Psoas muscle (tissue), 8 donors: ENCODE results near the gene CCDC63. TPM values are rescaled to one million over a fixed set of nuclear protein-coding genes. Genes with fewer than 3 reads are reported as not detected.

Experiments
- ATAC-seq, 4 donors: fragments of 200-7000 bp; cut with Tn5 transposase; one replicate each; pipeline ENCODE4 v1.9.1; 2020; ENCODE audit warnings: moderate library complexity in 3 of 4, mild to moderate bottlenecking in 2 of 4
- DNase-seq, 2 donors: peaks; one replicate each; pipeline ENCODE4 v3.0.0-alpha.2; 2020
- H3K27ac ChIP-seq: fragments of 200-600 bp; one replicate; pipeline ENCODE4 v1.8.0; 2022
- H3K27me3 ChIP-seq, 3 donors: fragments of 200-600 bp in 1 of 3; one replicate each; pipeline versions ENCODE4 v1.6.1 to v1.8.0; 2013 to 2022; ENCODE audit warnings: low read length in 2 of 3, mild to moderate bottlenecking in 2 of 3, moderate library complexity in 1 of 3; ENCODE audit not compliant: insufficient read depth in 3 of 3
- H3K36me3 ChIP-seq, 2 donors: fragments of 200-600 bp in 1 of 2; one replicate each; pipeline versions ENCODE4 v1.6.1 to v1.8.0; 2013 to 2022; ENCODE audit warnings: low read depth in 1 of 2, mild to moderate bottlenecking in 1 of 2, moderate library complexity in 1 of 2; ENCODE audit not compliant: insufficient read depth in 1 of 2
- H3K4me1 ChIP-seq: fragments of 200-600 bp; one replicate; pipeline ENCODE4 v1.8.0; 2022
- H3K4me3 ChIP-seq: fragments of 200-600 bp; one replicate; pipeline ENCODE4 v1.8.0; 2022; ENCODE audit warnings: mild to moderate bottlenecking
- H3K9me3 ChIP-seq: fragments of 200-600 bp; one replicate; pipeline ENCODE4 v1.8.0; 2022
- CTCF ChIP-seq: fragments of 200-600 bp; IDR thresholded peaks from one replicate; pipeline ENCODE4 v1.8.0; 2022; ENCODE audit warnings: antibody characterized with exemption
- WGBS, 3 donors: extraction: QIAGEN DNeasy Blood & Tissue Kit; methylation state at CpG; one replicate each; pipeline versions ENCODE4 v1.1.6 to v1.1.7; 2013; 5-methylcytosine and 5-hydroxymethylcytosine counted together
- intact Hi-C, 2 donors: fragments of 100-400 bp; cut with DNase I; formaldehyde crosslinking; loops; one replicate each; pipeline versions ENCODE4 v1.11.0 to v1.14.2; 2022
- polyA plus RNA-seq, 3 donors: library from polyadenylated mRNA; stranded (reverse); fragments of 200-250 nt; gene quantifications; one replicate each; pipeline ENCODE4 v1.2.3, GENCODE V29; 2013
- total RNA-seq, 4 donors: library from RNA; stranded (reverse); fragmentation: NEBNext Ultra II Directional in 2 of 4; extraction: Animal tissue kit (Norgen Biotek cat#: 25700) in 2 of 4; gene quantifications; one replicate each; pipeline versions ENCODE4 v1.2.1 to v1.2.4, GENCODE V29; 2021 to 2023
- donor health status: healthy with polysubstance abuse.
- donor health status: DM: no; HTN: no; CAD: no; lungs with moderate emphysema.
- donor health status: Bipolar disorder and iron deficiency.
- donor health status: healthy.
- donor health status: DM: yes; HTN: yes; CAD: no.
- donor health status: DM: no; HTN: no; CAD: no.
- donor health status: DM: no; HTN: no; CAD: no.
- donor health status: DM: yes; HTN: yes; CAD: no.

Gene CCDC63
- total and polyA plus RNA-seq, 7 donors = not detected

DNA sequence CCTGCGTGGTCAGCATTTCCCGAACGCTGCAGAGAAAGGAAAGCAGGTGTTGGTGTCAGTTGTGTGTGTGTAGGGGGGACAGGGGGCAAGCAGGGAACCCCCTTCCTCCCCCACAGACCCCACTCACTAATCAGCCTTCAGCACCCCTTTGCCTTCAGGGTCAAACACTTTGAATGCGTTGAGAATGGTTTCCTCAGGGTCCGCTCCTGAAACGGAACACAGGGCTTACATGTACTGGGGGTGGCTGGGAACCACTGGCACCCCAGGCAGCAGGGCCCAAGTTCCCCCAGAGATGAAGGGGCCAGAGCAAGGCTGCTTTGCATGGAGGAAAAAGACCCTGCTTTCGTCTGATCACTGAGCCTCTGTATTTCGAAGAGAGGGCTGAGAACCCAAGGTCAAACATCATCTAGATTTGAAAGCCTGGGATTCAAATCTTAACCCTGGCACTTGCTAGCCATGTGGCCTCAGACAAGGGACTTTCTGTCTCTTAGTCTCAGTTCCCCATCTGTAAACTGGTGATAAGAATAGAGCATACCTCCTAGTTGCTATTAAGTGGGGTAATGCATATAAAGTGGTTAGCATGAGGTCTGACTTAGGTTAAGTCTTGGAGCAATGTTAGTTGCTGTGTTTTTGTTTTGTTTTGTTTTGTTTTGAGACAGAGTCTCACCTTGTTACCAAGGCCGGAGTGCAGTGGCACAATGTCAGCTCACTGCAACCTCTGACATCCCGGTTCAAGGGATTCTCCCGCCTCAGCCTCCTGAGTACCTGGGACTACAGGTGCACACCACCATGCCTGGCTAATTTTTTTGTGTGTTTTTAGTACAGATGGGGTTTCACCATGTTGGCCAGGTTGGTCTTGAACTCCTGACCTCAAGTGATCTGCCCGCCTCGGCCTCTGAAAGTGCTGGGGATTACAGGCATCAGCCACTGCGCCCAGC lies 66.6 kb downstream of the CCDC63 start:
- no peak for DNase-seq
- 72 to 83% (median 75%) methylated on average over 14 of the region's 14 CpGs for WGBS, 3 donors

GRCh38 chr12:110916295-110916875 lies 69.6 kb downstream of the CCDC63 start:
- no peak for DNase-seq
- 41 to 53% (median 44%) methylated on average over 3 of the region's 3 CpGs for WGBS, 3 donors
- H3K27ac ChIP-seq = peak overlapping the region; percentile 81
- no peak overlapping the region for H3K4me3 ChIP-seq
- TF ChIP-seq CTCF = no peak
- no peak for ATAC-seq
- H3K4me1 ChIP-seq = peaks cover 4% of the 10 kb centered on the region
- intact Hi-C loops = no loop called here
- H3K27me3 ChIP-seq = peaks cover 0 to 1% (median 0%) of the 10 kb centered on the region in 3 donors
- no peaks in the 10 kb centered on the region for H3K9me3 ChIP-seq
- H3K36me3 ChIP-seq = peaks cover 0 to 23% of the 10 kb centered on the region in 2 donors

More for the DNA sequence above, 66.6 kb downstream of the CCDC63 start:
- H3K9me3 ChIP-seq = no peaks in the 10 kb centered on the region
- H3K4me3 ChIP-seq = no peak overlapping the region
- intact Hi-C loops = no loop called here
- no peak for TF ChIP-seq CTCF
- no peaks in the 10 kb centered on the region for H3K4me1 ChIP-seq
- H3K27me3 ChIP-seq = no peaks in the 10 kb centered on the region
- ATAC-seq = no peak
- H3K27ac ChIP-seq = no peak overlapping the region
- peaks cover 0 to 27% of the 10 kb centered on the region in 2 donors for H3K36me3 ChIP-seq

DNA sequence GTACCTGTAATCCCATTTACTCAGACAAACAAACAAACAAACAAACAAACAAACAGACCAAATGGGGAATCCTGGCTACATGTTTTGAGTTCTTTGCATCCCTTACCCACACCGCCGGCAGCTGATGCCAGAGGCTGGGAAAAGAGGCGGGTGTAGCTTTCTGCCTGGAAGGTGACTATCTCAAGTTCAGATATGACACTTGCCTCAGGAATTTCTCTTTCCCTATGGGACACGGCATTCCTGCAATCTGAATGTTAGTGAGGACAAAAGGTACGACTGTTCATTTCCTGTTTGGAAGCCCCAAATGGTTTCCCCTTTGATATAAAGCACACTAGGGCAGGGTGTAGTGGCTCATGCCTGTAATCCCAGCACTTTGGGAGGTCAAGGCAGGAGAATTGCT lies 70.7 kb downstream of the CCDC63 start:
- ATAC-seq (peak in 1 of 4 donors; percentile 13), DNase-seq (no peak)
- no peaks in the 10 kb centered on the region for H3K9me3 ChIP-seq
- H3K4me3 ChIP-seq = peak overlapping the region; percentile 53
- H3K36me3 ChIP-seq = peaks cover 0 to 23% of the 10 kb centered on the region in 2 donors
- intact Hi-C loops = no loop called here
- H3K27ac ChIP-seq = peak overlapping the region; percentile 81
- no peak for TF ChIP-seq CTCF
- 22 to 37% (median 36%) methylated on average over 5 of the region's 5 CpGs for WGBS, 3 donors
- H3K27me3 ChIP-seq = peaks cover 0 to 1% (median 0%) of the 10 kb centered on the region in 3 donors
- H3K4me1 ChIP-seq = peaks cover 4% of the 10 kb centered on the region

- ATAC-seq = no peak
- Histone ChIP-seq H3K9me3 (no peaks in the 10 kb centered on the region), H3K27me3 (peaks cover 0 to 1% (median 0%) of the 10 kb centered on the region in 3 donors), H3K4me1 (peaks cover 4% of the 10 kb centered on the region), H3K27ac (peak overlapping the region; percentile 81), H3K36me3 (peaks cover 0 to 23% of the 10 kb centered on the region in 2 donors), H3K4me3 (peak overlapping the region; percentile 53)
- intact Hi-C loops = no loop called here
- DNase-seq = no peak
- no peak for TF ChIP-seq CTCF
- WGBS, 3 donors = 42 to 60% (median 46%) methylated on average over 7 of the region's 7 CpGs
Measured at GRCh38 chr12:110917961-110918360, 71.2 kb downstream of the CCDC63 start.
